Calu3 (cell line): ENCODE results near the gene CCNG2. TPM values are rescaled to one million over a fixed set of nuclear protein-coding genes. Genes with fewer than 3 reads are reported as not detected.
"Not testable (repeated sequence)": the region's sequence is repeated elsewhere in the genome, so short reads cannot be mapped to it uniquely, and the experiment has no call there.

Experiments
- BruUV-seq: library from RNA; stranded (reverse); fragments of 400-500 nt; replicated peaks from 2 replicates; lab custom pipeline; 2021; lab: Mats Ljungman, UMichigan
- CTCF ChIA-PET: fragments of 300-600 bp; sonication (Branson Sonifier 250); formaldehyde crosslinking; loops from one replicate; lab custom pipeline; 2022; ENCODE audit warnings: antibody characterized with exemption; lab: Charles Lee
- DNase-seq: peaks from one replicate; pipeline ENCODE4 v3.0.0; 2022
- H3K27ac Mint-ChIP-seq: one replicate; pipeline ENCODE4 v1.8.0; 2022; ENCODE audit warnings: mixed read lengths; ENCODE audit not compliant: unreplicated experiment
- H3K27me3 Mint-ChIP-seq: one replicate; pipeline ENCODE4 v1.8.0; 2022; ENCODE audit warnings: mixed read lengths; ENCODE audit not compliant: unreplicated experiment
- H3K36me3 Mint-ChIP-seq: one replicate; pipeline ENCODE4 v1.8.0; 2022; ENCODE audit warnings: mild to moderate bottlenecking, moderate library complexity, mixed read lengths; ENCODE audit not compliant: insufficient read depth, unreplicated experiment
- H3K4me1 Mint-ChIP-seq: one replicate; pipeline ENCODE4 v1.8.0; 2022; ENCODE audit warnings: mild to moderate bottlenecking, low read depth, mixed read lengths; ENCODE audit not compliant: unreplicated experiment
- H3K4me3 Mint-ChIP-seq: one replicate; pipeline ENCODE4 v1.8.0; 2022; ENCODE audit warnings: mild to moderate bottlenecking, low read depth, moderate library complexity, mixed read lengths; ENCODE audit not compliant: unreplicated experiment
- H3K9me3 Mint-ChIP-seq: one replicate; pipeline ENCODE4 v1.8.0; 2022; ENCODE audit warnings: low read depth, mixed read lengths; ENCODE audit not compliant: unreplicated experiment
- CTCF ChIP-seq: fragments of 200-600 bp; IDR thresholded peaks from one replicate; pipeline ENCODE4 v1.8.0; 2022; ENCODE audit warnings: antibody characterized with exemption; ENCODE audit not compliant: unreplicated experiment
- intact Hi-C: fragments of 100-400 bp; cut with micrococcal nuclease; formaldehyde crosslinking; loops from one replicate; pipeline ENCODE4 v1.10.0; 2022; ENCODE audit not compliant: unreplicated experiment
- total RNA-seq: library from RNA; stranded (reverse); gene quantifications from 2 replicates; pipeline ENCODE4 v1.2.3, GENCODE V29; 2022

The CCNG2 gene
- total RNA-seq, 1 experiment from 2014 or later, result 25.2 TPM

- no TSS peak for BruUV-seq
- H3K4me3 Mint-ChIP-seq, result no peak overlapping the region
- intact Hi-C loops, result no loop called here
Observed at GRCh38 chr4:77127837-77128621, 29.0 kb upstream of the CCNG2 start.

GRCh38 chr4:77132652-77133312 lies 24.2 kb upstream of the CCNG2 start:
- intact Hi-C loops, result no loop called here
- H3K4me1 Mint-ChIP-seq, result no peaks in the 10 kb centered on the region
- TF ChIP-seq CTCF, result no peak
- DNase-seq, result no peak
- CTCF ChIA-PET, result no interaction called here
- peaks cover 4% of the 10 kb centered on the region for H3K27me3 Mint-ChIP-seq
- no peaks in the 10 kb centered on the region for H3K36me3 Mint-ChIP-seq
- no TSS peak for BruUV-seq
- no peak overlapping the region for H3K4me3 Mint-ChIP-seq
- H3K27ac Mint-ChIP-seq, result no peak overlapping the region
- no peaks in the 10 kb centered on the region for H3K9me3 Mint-ChIP-seq

More at GRCh38 chr4:77127837-77128621, 29.0 kb upstream of the CCNG2 start:
- Mint-ChIP-seq H3K27ac (no peak overlapping the region), H3K36me3 (no peaks in the 10 kb centered on the region), H3K4me1 (no peaks in the 10 kb centered on the region), H3K9me3 (no peaks in the 10 kb centered on the region), H3K27me3 (peaks cover 12% of the 10 kb centered on the region)
- CTCF ChIA-PET, result no interaction called here
- no peak for DNase-seq
- no peak for TF ChIP-seq CTCF

- CTCF ChIA-PET, H3K9me3 Mint-ChIP-seq, DNase-seq, H3K27me3 Mint-ChIP-seq, BruUV-seq, H3K36me3 Mint-ChIP-seq, H3K27ac Mint-ChIP-seq, H3K4me1 Mint-ChIP-seq, intact Hi-C loops, H3K4me3 Mint-ChIP-seq: not testable (repeated sequence)
Observed at GRCh38 chr4:77137448-77137847, 19.6 kb upstream of the CCNG2 start.

GRCh38 chr4:77141964-77142645 lies 14.9 kb upstream of the CCNG2 start:
- no peak overlapping the region for H3K4me3 Mint-ChIP-seq
- no peak for DNase-seq
- TF ChIP-seq CTCF, result no peak
- peaks cover 8% of the 10 kb centered on the region for H3K4me1 Mint-ChIP-seq
- no peaks in the 10 kb centered on the region for H3K9me3 Mint-ChIP-seq
- H3K27ac Mint-ChIP-seq, result no peak overlapping the region
- intact Hi-C loops, result no loop called here
- H3K36me3 Mint-ChIP-seq, result no peaks in the 10 kb centered on the region
- no TSS peak for BruUV-seq
- no peaks in the 10 kb centered on the region for H3K27me3 Mint-ChIP-seq
- CTCF ChIA-PET, result no interaction called here
